Keratinocyte (primary cell): Measurements from ENCODE around the gene THOC1.

ENCODE experiments used
- EZH2 ChIP-seq: IDR thresholded peaks from one replicate; pipeline ENCODE4 v1.6.1; 2012; ENCODE audit warnings: inconsistent platforms, mild to moderate bottlenecking, low read length, moderate library complexity
- TF ChIP-seq, protein P1 (sequence below), 3 experiments: IDR thresholded peaks in 1 of 3; conservative IDR thresholded peaks in 1 of 3; optimal IDR thresholded peaks in 1 of 3; 2 replicates in 2 of 3; 3 replicates in 1 of 3; pipeline versions ENCODE3 to v1.5.1; 2011; ENCODE audit warnings: low read length in 3 of 3, mild to moderate bottlenecking in 3 of 3, moderate library complexity in 2 of 3, control low read depth in 1 of 3, inconsistent platforms in 1 of 3; ENCODE audit not compliant: insufficient read depth in 2 of 3; ENCODE audit errors: extremely low read depth in 1 of 3

DNA sequence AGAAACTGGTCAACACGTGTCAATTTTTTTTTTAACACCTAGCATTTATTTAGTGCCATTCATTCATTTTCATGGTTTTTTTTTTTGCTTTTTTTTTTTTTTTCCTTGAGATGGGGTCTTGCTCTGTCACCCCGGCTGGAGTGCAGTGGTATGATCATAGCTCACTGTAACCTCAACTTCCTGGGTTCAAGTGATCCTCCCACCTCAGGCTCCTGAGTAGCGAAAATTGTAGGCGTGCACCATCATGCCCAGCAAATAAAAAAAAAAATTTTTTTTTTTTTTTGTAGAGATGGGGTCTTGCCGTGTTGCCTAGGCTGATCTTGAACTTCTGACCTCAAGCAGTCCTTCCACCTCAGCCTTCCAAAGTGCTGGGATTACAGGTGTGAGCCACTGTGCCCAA is 88.3 kb downstream of the THOC1 start:
- TF ChIP-seq, protein P1, sequence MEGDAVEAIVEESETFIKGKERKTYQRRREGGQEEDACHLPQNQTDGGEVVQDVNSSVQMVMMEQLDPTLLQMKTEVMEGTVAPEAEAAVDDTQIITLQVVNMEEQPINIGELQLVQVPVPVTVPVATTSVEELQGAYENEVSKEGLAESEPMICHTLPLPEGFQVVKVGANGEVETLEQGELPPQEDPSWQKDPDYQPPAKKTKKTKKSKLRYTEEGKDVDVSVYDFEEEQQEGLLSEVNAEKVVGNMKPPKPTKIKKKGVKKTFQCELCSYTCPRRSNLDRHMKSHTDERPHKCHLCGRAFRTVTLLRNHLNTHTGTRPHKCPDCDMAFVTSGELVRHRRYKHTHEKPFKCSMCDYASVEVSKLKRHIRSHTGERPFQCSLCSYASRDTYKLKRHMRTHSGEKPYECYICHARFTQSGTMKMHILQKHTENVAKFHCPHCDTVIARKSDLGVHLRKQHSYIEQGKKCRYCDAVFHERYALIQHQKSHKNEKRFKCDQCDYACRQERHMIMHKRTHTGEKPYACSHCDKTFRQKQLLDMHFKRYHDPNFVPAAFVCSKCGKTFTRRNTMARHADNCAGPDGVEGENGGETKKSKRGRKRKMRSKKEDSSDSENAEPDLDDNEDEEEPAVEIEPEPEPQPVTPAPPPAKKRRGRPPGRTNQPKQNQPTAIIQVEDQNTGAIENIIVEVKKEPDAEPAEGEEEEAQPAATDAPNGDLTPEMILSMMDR (optimal IDR thresholded peaks at IDR 0.05 in 1 of 3, IDR thresholded peaks at IDR 0.05 in 1 of 3, conservative IDR thresholded peaks at IDR 0.05 in 1 of 3; ENCODE audit: extremely low read depth in 1 of 3, insufficient read depth in 2 of 3, low read length in 3 of 3), result no peak
- TF ChIP-seq EZH2, result no peak
